ENCODE measurements around the gene NAV3. TPM values are rescaled to one million over a fixed set of nuclear protein-coding genes. Genes with fewer than 3 reads are reported as not detected.

Gene NAV3
- total and polyA plus RNA-seq, 2 experiments from 2014 or later, result 4.0 to 12.0 TPM

- TF ChIP-seq CTCF (conservative IDR thresholded peaks at IDR 0.05; ENCODE audit: low read depth in 2 of 2) (no peak), REST (IDR thresholded peaks at IDR 0.05; ENCODE audit: unreplicated experiment) (no peak), CREB1 (CRISPR knock-in tag; IDR thresholded peaks at IDR 0.05; ENCODE audit: low read depth) (no peak)
Measured at GRCh38 chr12:77878901-77879300, 48.2 kb downstream of the NAV3 start (continued).

GRCh38 chr12:77882709-77883108, 52.0 kb downstream of the NAV3 start:
- Histone ChIP-seq H3K9me2 (ENCODE audit: insufficient read depth) (no peaks in the 10 kb centered on the region), H3K4me2 (no peak overlapping the region), H3K36me3 (ENCODE audit: insufficient read depth) (no peaks in the 10 kb centered on the region), H2AFZ (no peak overlapping the region), H3F3A (replicated peaks; ENCODE audit: low read depth) (no peaks in the 10 kb centered on the region), H3K27me3 (ENCODE audit: insufficient read depth) (no peaks in the 10 kb centered on the region), H3K4me1 (ENCODE audit: insufficient read depth) (no peaks in the 10 kb centered on the region), H3K79me2 (replicated peaks; ENCODE audit: insufficient read depth) (no peaks in the 10 kb centered on the region), H4K20me1 (replicated peaks; ENCODE audit: insufficient read depth) (no peaks in the 10 kb centered on the region), H3K27ac (ENCODE audit: low read depth) (no peak overlapping the region), H3K4me3 (no peak overlapping the region)
- Mint-ChIP-seq H3K4me3 (no peak overlapping the region), H3K9me3 (no peaks in the 10 kb centered on the region), H3K36me3 (ENCODE audit: low read depth) (no peaks in the 10 kb centered on the region), H3K27me3 (ENCODE audit: insufficient read depth, low read depth, poor library complexity) (no peaks in the 10 kb centered on the region), H3K4me1 (peaks cover under 1% of the 10 kb centered on the region; the same call in 1 of the 3 replicates), H3K27ac (no peak overlapping the region)
- ATAC-seq (no peak), DNase-seq (ENCODE audit: low spot score) (no peak)
- TF ChIP-seq ZNF114 (CRISPR knock-in tag; IDR thresholded peaks at IDR 0.05) (no peak), NANOG (IDR thresholded peaks at IDR 0.05; ENCODE audit: borderline replicate concordance) (no peak), STAT1 (IDR thresholded peaks at IDR 0.05; ENCODE audit: unreplicated experiment) (no peak), ZNF462 (CRISPR knock-in tag; IDR thresholded peaks at IDR 0.05) (no peak), REST (IDR thresholded peaks at IDR 0.05; ENCODE audit: unreplicated experiment) (no peak), EZH2 (IDR thresholded peaks at IDR 0.05; ENCODE audit: low read depth, unreplicated experiment) (no peak), JUNB (IDR thresholded peaks at IDR 0.05; ENCODE audit: unreplicated experiment) (no peak), EZH2phosphoT487 (IDR thresholded peaks at IDR 0.05; ENCODE audit: unreplicated experiment) (no peak)
